GM23248 (cell line): Measurements from ENCODE around the gene OR6K2.

Experiments
- EZH2 ChIP-seq: fragments of 200-600 bp; sonication (generic); IDR thresholded peaks from 2 replicates; pipeline ENCODE4 v1.6.1; 2018; ENCODE audit warnings: antibody characterized with exemption, mild to moderate bottlenecking; ENCODE audit not compliant: insufficient read depth, poor library complexity, severe bottlenecking
- EZH2phosphoT487 ChIP-seq: fragments of 200-600 bp; sonication (generic); IDR thresholded peaks from 2 replicates; pipeline ENCODE4 v1.6.1; 2018; ENCODE audit warnings: antibody characterized with exemption, moderate library complexity, mild to moderate bottlenecking, low read depth; ENCODE audit not compliant: insufficient read depth

DNA sequence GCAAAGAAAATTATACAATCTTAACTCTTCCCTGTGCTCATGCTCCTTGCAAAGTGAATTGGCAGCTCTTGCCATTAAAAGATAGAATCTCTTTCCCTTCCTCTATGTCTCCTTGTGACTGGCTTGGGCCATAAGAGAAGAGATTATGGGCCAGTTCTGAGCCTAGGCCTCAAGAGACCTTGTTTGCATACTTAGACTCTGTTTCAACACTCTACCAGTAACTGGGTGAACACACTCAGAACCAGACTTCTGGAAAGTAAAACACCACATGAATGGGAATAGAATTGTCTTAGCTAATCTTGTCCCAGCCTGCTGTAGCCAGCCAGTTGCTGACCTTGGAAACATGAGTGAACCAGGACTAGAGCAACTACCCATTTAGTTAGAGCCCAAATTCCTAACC lies 35.4 kb upstream of the OR6K2 start:
- TF ChIP-seq EZH2phosphoT487 (no peak), EZH2 (no peak)
